ENCODE results near the gene IQCN. TPM values are rescaled to one million over a fixed set of nuclear protein-coding genes. Genes with fewer than 3 reads are reported as not detected.
A peak's percentile ranks its signal among the peaks of the same experiment; 100 is the strongest.

The IQCN gene
- total and polyA plus RNA-seq, 2 donors (not counting 1 experiment from before 2014, with no cell fraction given), result 0.79 to 0.83 TPM

- Histone ChIP-seq H3K4me1 (ENCODE audit: control insufficient read depth, extremely low read depth, insufficient read depth, low read length) (no peaks in the 10 kb centered on the region), H3K4me3 (replicated peaks in 1 of 4; ENCODE audit: control extremely low read depth in 1 of 4, insufficient read depth in 1 of 4, low read depth in 3 of 4, low read length in 4 of 4) (no peak overlapping the region), H3K27ac (ENCODE audit: insufficient read depth, low read length) (no peak overlapping the region), H3K4me2 (ENCODE audit: extremely low read depth, insufficient read depth, low read length) (no peak overlapping the region), H3K9ac (ENCODE audit: insufficient read depth, low read length) (no peak overlapping the region), H2AFZ (ENCODE audit: low read length) (no peak overlapping the region), H3K27me3 (ENCODE audit: control insufficient read depth, insufficient read depth, low read length) (no peaks in the 10 kb centered on the region), H3K9me3 (ENCODE audit: control insufficient read depth, insufficient read depth, low read depth, low read length) (no peaks in the 10 kb centered on the region), H3K36me3 (ENCODE audit: control insufficient read depth, insufficient read depth, low read length) (peaks cover 19% of the 10 kb centered on the region), H4K20me1 (ENCODE audit: control insufficient read depth, extremely low read depth, insufficient read depth, low read length) (no peaks in the 10 kb centered on the region), H3K79me2 (ENCODE audit: control insufficient read depth, insufficient read depth, low read length) (no peaks in the 10 kb centered on the region)
- no peak for DNase-seq (ENCODE audit: low read depth in 2 of 2)
- TF ChIP-seq EZH2 (IDR thresholded peaks at IDR 0.05; ENCODE audit: low read length, missing control alignments), result no peak
- TF ChIP-seq, protein P1, sequence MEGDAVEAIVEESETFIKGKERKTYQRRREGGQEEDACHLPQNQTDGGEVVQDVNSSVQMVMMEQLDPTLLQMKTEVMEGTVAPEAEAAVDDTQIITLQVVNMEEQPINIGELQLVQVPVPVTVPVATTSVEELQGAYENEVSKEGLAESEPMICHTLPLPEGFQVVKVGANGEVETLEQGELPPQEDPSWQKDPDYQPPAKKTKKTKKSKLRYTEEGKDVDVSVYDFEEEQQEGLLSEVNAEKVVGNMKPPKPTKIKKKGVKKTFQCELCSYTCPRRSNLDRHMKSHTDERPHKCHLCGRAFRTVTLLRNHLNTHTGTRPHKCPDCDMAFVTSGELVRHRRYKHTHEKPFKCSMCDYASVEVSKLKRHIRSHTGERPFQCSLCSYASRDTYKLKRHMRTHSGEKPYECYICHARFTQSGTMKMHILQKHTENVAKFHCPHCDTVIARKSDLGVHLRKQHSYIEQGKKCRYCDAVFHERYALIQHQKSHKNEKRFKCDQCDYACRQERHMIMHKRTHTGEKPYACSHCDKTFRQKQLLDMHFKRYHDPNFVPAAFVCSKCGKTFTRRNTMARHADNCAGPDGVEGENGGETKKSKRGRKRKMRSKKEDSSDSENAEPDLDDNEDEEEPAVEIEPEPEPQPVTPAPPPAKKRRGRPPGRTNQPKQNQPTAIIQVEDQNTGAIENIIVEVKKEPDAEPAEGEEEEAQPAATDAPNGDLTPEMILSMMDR (conservative IDR thresholded peaks at IDR 0.05 in 1 of 2, IDR thresholded peaks at IDR 0.05 in 1 of 2; ENCODE audit: low read depth in 1 of 2, low read length in 2 of 2), result no peak
Measured at GRCh38 chr19:18266771-18267686, 7.2 kb downstream of the IQCN start.

- peak overlapping the region; percentile 7 for H3K9ac ChIP-seq (ENCODE audit: insufficient read depth, low read length)
- peaks cover 19% of the 10 kb centered on the region for H3K36me3 ChIP-seq (ENCODE audit: control insufficient read depth, insufficient read depth, low read length)
- H3K27ac ChIP-seq (ENCODE audit: insufficient read depth, low read length), result no peak overlapping the region
- H3K4me3 ChIP-seq (replicated peaks in 1 of 4; ENCODE audit: control extremely low read depth in 1 of 4, insufficient read depth in 1 of 4, low read depth in 3 of 4, low read length in 4 of 4), result no peak overlapping the region
- DNase-seq (ENCODE audit: low read depth in 2 of 2), result no peak
- no peaks in the 10 kb centered on the region for H3K9me3 ChIP-seq (ENCODE audit: control insufficient read depth, insufficient read depth, low read depth, low read length)
- no peaks in the 10 kb centered on the region for H3K79me2 ChIP-seq (ENCODE audit: control insufficient read depth, insufficient read depth, low read length)
- no peak overlapping the region for H2AFZ ChIP-seq (ENCODE audit: low read length)
- TF ChIP-seq EZH2 (IDR thresholded peaks at IDR 0.05; ENCODE audit: low read length, missing control alignments), result no peak
- TF ChIP-seq, protein P1 (conservative IDR thresholded peaks at IDR 0.05 in 1 of 2, IDR thresholded peaks at IDR 0.05 in 1 of 2; ENCODE audit: low read depth in 1 of 2, low read length in 2 of 2), result no peak
- no peaks in the 10 kb centered on the region for H4K20me1 ChIP-seq (ENCODE audit: control insufficient read depth, extremely low read depth, insufficient read depth, low read length)
- H3K4me1 ChIP-seq (ENCODE audit: control insufficient read depth, extremely low read depth, insufficient read depth, low read length), result no peaks in the 10 kb centered on the region
- no peaks in the 10 kb centered on the region for H3K27me3 ChIP-seq (ENCODE audit: control insufficient read depth, insufficient read depth, low read length)
- H3K4me2 ChIP-seq (ENCODE audit: extremely low read depth, insufficient read depth, low read length), result no peak overlapping the region
Measured at GRCh38 chr19:18265582-18265981, 8.7 kb downstream of the IQCN start.

DNA sequence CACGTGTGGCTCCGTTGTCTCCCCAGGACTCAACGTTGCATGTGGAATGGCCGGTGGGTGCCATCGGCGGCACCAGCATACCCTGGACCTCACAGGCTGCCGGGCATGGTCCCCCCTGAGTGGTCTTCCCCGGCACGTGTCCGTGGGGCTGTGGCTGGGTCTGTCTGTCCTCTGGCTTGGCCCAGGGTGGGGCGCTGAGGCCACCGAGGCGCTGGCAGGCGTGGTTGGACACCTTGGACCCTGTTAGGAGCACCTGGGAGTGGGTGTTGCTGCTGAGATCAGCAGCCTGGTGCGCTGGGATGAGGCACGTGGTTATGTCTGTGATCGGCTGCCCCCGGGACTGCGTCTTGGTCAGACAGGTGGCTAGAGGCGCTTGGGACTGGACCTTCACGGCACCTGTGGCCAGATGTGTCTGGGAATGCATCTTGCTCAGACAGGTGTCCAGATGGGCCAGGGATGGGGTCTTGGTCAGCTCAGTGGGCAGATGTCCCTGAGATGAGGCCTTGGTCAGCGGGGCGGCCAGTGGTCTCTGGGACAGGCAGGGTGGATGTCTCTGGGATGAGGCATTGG, 9.2 kb downstream of the IQCN start:
- Histone ChIP-seq H3K9ac (ENCODE audit: insufficient read depth, low read length) (no peak overlapping the region), H3K9me3 (ENCODE audit: control insufficient read depth, insufficient read depth, low read depth, low read length) (no peaks in the 10 kb centered on the region), H3K4me1 (ENCODE audit: control insufficient read depth, extremely low read depth, insufficient read depth, low read length) (no peaks in the 10 kb centered on the region), H3K27ac (ENCODE audit: insufficient read depth, low read length) (no peak overlapping the region), H3K4me3 (replicated peaks in 1 of 4; ENCODE audit: control extremely low read depth in 1 of 4, insufficient read depth in 1 of 4, low read depth in 3 of 4, low read length in 4 of 4) (no peak overlapping the region), H2AFZ (ENCODE audit: low read length) (no peak overlapping the region), H3K79me2 (ENCODE audit: control insufficient read depth, insufficient read depth, low read length) (no peaks in the 10 kb centered on the region), H4K20me1 (ENCODE audit: control insufficient read depth, extremely low read depth, insufficient read depth, low read length) (no peaks in the 10 kb centered on the region), H3K4me2 (ENCODE audit: extremely low read depth, insufficient read depth, low read length) (no peak overlapping the region), H3K36me3 (ENCODE audit: control insufficient read depth, insufficient read depth, low read length) (peaks cover 19% of the 10 kb centered on the region), H3K27me3 (ENCODE audit: control insufficient read depth, insufficient read depth, low read length) (no peaks in the 10 kb centered on the region)
- TF ChIP-seq EZH2 (IDR thresholded peaks at IDR 0.05; ENCODE audit: low read length, missing control alignments), result no peak
- TF ChIP-seq, protein P1 (conservative IDR thresholded peaks at IDR 0.05 in 1 of 2, IDR thresholded peaks at IDR 0.05 in 1 of 2; ENCODE audit: low read depth in 1 of 2, low read length in 2 of 2), result no peak
- no peak for DNase-seq (ENCODE audit: low read depth in 2 of 2)
